Measurements from ENCODE around the gene AHSA1.
"Not testable (repeated sequence)": the region's sequence is repeated elsewhere in the genome, so short reads cannot be mapped to it uniquely, and the experiment has no call there.

The AHSA1 gene

GRCh38 chr14:77457522-77458248 lies at the start of gene AHSA1, which contains the start of gene VIPAS39:
AHSA1 (plus strand) TSS chr14:77458093; CDS start chr14:77458190, 97 bp downstream.
VIPAS39 (minus strand) TSS chr14:77457601; CDS start chr14:77454102, 3,499 bp downstream.
- peak; percentile 71 to 93 for DNase-seq

GRCh38 chr14:77409131-77409533 lies 48.8 kb upstream of the AHSA1 start:
- no peak for DNase-seq

DNA sequence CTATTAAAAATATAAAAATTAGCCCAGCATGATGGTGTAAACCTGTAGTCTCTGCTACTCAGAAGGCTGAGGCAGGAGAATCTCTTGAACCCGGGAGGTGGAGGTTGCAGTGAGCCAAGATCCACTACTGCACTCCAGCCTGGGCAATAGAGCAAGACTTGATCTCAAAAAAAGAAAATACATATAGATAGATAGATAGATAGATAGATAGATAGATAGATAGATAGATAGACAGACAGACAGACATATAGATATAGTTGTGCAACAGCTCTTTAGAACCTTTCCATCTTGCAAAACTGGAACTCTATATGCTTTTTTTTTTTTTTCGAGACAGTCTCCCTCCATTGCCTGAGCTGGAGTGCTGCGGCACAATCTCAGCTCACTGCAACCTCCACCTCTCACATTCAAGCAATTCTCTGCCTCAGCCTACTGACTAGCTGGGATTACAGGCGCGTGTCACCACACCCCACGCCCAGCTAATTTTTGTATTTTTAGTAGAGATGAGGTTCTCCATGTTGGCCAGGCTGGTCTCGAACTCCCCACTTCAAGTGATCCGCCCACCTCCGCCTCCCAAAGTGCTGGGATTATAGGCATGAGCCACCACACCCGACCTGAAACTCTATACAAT lies 42.4 kb upstream of the AHSA1 start:
- not testable (repeated sequence) for DNase-seq

GRCh38 chr14:77416098-77416497 lies 41.8 kb upstream of the AHSA1 start:
- DNase-seq, result not testable (repeated sequence)

DNA sequence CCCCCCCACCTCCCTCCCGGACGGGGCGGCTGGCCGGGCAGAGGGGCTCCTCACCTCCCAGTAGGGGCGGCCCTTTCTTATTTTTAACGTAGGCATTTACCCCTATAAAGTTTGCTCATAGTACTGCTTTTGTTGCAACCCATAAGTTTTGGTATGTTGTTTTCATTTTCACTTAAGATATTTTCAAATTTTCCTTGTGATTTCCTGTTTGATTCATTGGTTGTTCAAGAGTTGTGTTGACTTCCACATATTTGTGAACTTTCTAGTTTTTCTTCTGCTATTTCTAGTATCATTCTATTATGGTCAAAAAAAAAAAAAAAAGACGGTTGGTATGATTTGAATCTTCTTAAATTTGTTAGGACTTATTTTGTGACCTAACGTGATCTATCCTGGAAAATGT lies 41.1 kb upstream of the AHSA1 start:
- DNase-seq, result no peak

DNA sequence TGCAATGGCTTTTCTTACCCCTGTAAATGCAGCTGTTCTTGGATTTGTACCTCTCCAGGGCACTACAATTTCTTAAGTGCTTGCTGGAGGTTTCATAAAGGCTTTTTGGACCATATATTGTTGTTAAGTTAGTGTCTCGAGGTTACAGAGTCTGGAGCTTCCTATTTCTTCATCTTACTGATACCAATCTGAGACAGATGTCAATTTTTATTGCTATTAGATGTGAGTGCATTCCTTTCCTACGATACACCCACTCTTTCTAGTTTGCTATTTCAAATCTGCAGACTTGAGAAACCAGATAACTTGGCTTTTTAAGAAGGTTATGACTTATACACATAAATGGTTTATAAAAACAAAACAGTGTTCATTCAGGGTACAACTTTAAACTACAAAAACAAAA lies 36.7 kb upstream of the AHSA1 start:
- no peak for DNase-seq

DNA sequence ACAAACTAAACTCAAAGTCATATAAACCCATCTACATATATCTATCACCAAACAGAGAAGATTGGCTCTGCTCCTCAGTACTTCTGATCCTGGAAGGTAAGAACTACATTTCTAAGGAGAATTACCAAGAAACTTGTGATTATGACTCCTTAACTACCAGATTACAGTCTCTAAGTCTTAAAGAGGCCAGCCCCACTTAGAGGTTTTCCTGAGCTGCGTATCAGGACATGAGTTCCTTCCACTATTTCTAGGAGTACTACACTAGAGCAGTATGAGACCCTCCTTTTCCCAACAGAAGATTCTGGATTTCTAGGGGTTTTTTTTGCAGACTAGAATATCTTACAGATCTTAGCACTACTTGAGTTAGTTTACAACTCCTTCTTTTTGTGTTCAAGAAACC lies 34.5 kb upstream of the AHSA1 start, which contains the start of gene NOXRED1:
NOXRED1 (minus strand) TSS at position 101 of the 400 bp plus-strand sequence. CDS start 634 bp downstream, outside the sequence.
- DNase-seq, result no peak

- DNase-seq, result no peak
Measured at GRCh38 chr14:77424862-77425261, 33.0 kb upstream of the AHSA1 start.

GRCh38 chr14:77426396-77426795 lies 31.5 kb upstream of the AHSA1 start:
- no peak for DNase-seq

DNA sequence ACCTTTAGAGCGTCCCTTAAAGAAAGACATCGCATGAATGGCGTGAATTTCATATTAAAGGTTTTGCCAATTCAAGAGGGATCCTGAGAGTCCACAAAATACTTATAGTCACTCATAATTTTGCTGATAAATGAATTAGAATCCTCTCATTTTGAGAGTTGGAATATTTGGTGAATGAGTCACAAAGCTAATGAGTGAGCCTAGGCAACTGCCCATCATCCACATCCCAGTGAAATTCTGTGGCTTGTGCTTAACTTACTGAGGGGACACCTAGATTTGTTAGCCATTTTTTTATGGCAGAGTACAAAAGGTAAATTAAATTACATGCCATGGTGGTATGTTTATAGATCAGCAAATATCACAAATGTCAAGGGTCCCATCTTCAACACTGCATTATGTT lies 21.9 kb upstream of the AHSA1 start:
- DNase-seq, result no peak

- no peak for DNase-seq
Measured at GRCh38 chr14:77438596-77438995, 19.3 kb upstream of the AHSA1 start.

- DNase-seq, result no peak
Measured at GRCh38 chr14:77439861-77440260, 18.0 kb upstream of the AHSA1 start.

DNA sequence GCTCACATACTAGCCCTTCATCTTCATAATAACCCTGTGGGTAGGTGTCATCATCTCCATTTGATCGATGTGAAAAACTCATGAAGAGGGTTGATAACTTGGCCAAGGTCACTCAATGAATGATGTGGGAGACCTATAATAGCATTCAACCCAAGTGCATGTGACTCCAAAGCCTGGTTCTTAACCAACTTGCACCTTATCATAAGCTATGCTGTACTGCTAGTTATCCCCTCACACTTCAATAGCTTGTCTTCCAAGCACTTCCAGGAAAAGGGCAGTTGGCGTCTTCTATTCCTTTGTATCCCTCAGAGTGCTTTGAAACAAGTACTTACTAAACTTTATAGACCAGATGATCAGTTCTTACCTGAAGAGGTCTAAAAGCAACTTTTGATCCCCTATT lies 15.7 kb upstream of the AHSA1 start:
- no peak for DNase-seq

DNA sequence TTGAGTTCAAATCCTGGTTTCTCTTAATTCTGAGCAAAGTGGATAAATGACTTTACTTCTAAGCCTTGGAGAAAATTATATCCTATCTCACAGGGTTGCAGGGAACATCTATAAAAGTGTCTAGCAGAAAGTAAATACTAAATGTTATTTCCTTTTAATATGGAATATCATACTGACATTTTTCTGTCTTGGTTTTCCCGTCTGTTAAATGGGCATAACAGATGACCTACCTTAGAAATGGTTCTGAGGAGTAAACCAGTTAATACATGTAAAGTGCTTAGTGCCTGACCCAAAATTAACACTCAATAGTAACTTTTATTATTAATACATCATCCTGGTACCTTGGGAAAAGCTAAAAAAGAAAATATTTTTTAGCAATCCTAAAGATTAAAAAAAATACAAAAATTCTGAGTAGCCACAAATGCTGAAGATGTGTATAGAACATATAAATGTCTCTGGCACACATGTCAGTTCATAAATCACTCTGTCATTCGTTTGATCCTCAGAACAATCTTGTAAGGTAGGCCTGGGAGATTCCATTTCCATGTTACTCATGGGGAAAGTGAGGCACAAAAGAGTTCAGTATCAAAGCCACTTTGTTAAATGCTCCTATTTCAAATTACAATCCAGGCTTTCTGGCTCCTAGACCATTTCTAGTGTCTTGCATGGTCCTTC lies 1.8 kb upstream of the AHSA1 start:
- DNase-seq, result no peak

DNA sequence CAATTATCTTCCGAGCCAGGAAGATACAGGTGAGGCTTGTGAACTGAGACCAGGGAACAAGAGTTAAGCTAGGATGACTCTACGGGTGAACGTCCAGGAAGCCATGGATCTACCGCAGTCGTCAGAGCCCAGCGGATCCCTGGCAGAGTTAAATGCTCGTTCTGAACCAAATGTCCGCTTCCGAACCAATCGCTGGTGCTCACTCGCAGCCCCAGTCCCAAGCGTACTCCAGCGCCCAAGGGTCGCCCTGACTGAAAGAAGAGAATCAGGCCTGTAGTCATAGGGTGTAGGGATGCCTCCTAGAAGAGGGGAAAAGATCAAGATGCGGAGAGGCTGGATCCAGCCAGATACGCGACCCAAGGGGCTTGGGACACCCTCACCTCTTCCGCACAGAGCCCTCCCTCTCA lies 775 bp upstream of the AHSA1 start:
- DNase-seq, result no peak

GRCh38 chr14:77458249-77458950 lies 507 bp downstream of the AHSA1 start:
- no peak for DNase-seq

- no peak for DNase-seq
Measured at GRCh38 chr14:77459072-77459723, 1.3 kb downstream of the AHSA1 start.

DNA sequence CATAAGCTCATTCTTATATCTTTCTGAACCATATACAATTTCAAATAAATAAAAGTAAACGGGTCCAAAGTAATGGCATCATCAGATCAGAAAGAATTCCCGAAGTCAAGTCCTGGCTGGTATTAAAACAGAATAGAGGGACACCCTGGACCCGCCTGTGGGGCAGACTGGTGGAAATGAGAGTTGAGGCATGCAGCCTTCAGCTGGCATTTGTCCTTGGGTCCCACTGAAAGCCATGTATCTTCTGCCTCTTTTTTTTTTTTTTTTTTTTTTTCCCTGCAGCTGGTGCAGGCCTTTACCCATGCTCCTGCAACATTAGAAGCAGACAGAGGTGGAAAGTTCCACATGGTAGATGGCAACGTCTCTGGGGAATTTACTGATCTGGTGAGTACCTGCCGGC lies 9.9 kb downstream of the AHSA1 start:
- no peak for DNase-seq

DNA sequence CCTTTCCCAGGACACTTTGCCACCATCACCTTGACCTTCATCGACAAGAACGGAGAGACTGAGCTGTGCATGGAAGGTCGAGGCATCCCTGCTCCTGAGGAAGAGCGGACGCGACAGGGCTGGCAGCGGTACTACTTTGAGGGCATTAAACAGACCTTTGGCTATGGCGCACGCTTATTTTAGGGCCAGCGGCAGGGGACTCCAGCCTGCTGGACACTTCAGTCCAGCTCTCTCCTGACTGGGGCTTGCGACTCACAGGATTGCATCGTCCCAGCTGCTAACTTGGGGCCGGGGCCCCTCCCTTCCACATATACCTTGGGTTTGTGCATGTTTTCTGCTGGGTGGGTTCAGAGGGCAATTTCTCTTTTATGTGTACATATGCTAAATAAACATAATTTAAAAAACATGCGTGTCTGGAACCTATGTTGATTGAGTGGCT lies 11.2 kb downstream of the AHSA1 start:
- no peak for DNase-seq

GRCh38 chr14:77469539-77469938 lies 11.6 kb downstream of the AHSA1 start:
- no peak for DNase-seq

DNA sequence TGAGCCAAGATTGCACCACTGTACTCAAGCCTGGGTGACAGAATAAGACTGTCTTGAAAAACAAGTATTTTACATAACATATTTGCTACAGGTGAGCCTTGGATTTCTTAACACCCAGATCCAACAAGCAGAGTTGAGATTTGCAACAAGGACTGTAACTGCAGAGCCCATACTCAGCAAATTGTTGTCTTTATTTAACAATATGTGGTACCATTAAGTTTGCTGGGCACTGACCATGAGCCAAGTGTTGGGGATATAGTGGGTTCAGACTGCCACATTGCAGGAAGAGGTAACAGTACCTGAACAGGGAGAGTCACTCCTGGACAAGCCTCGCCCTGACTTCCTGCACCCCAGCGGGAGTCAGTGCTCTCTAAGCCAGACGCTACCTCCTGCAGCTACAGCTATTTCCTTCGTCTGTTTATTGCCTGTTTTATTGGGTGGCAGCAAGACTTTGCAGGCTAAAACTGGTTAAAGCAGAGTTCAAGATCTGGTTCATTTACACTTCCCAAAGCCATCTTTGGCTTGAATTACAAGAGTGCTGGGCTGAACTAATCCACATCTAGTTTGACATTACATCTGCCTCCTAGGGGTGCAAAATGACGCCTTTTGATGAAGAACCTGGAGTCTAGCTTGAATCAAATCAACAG lies 12.5 kb downstream of the AHSA1 start:
- no peak for DNase-seq

DNA sequence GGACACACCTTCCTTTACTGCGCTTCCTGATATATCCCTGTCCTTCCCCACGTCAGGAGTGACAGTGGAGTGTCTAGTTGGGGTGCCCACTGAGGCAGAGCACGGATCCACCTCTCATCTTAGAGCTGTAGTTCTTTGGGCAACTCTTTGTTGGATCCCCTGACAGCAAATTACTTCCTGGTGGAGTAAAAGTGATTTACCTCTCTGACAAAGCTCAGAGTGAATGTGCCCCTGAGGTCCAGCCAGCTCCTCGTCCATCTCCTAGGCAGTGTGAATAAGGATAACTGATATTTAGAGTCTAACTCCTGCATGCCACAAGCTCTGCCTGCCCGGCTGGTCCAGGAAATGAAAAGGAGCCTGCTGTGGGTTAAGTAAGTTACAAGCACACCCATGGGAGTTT lies 16.0 kb downstream of the AHSA1 start:
- no peak for DNase-seq

Data from cerebellar nuclear complex (tissue), 1 donor.